Measurements from ENCODE around the gene SH2B3.

The SH2B3 gene

GRCh38 chr12:111444925-111445725 is 39.4 kb downstream of the SH2B3 start:
- no peak for DNase-seq (ENCODE audit: low spot score)

- no peak for DNase-seq (ENCODE audit: low spot score)
Measured at GRCh38 chr12:111445726-111446581, 40.2 kb downstream of the SH2B3 start.

GRCh38 chr12:111446631-111447570 is 41.2 kb downstream of the SH2B3 start:
- no peak for DNase-seq (ENCODE audit: low spot score)

GRCh38 chr12:111447571-111448265 is 42.0 kb downstream of the SH2B3 start:
- DNase-seq (ENCODE audit: low spot score): no peak

- no peak for DNase-seq (ENCODE audit: low spot score)
Measured at GRCh38 chr12:111448266-111448830, 42.6 kb downstream of the SH2B3 start.

- no peak for DNase-seq (ENCODE audit: low spot score)
Measured at GRCh38 chr12:111448846-111449790, 43.4 kb downstream of the SH2B3 start.

- DNase-seq (ENCODE audit: low spot score): no peak
Measured at GRCh38 chr12:111450676-111451075, 45.0 kb downstream of the SH2B3 start.

GRCh38 chr12:111451232-111451631 is 45.5 kb downstream of the SH2B3 start:
- no peak for DNase-seq (ENCODE audit: low spot score)

GRCh38 chr12:111451649-111452129 is 46.0 kb downstream of the SH2B3 start:
- DNase-seq (ENCODE audit: low spot score): peak; percentile 67

GRCh38 chr12:111453071-111453989 is 47.6 kb downstream of the SH2B3 start:
- DNase-seq (ENCODE audit: low spot score): peak; percentile 1

GRCh38 chr12:111454311-111454710 is 48.6 kb downstream of the SH2B3 start:
- no peak for DNase-seq (ENCODE audit: low spot score)

GRCh38 chr12:111454716-111455447 is 49.2 kb downstream of the SH2B3 start:
- DNase-seq (ENCODE audit: low spot score): no peak

- DNase-seq (ENCODE audit: low spot score): peak; percentile 72
Measured at GRCh38 chr12:111455448-111456320, 50.0 kb downstream of the SH2B3 start.

- DNase-seq (ENCODE audit: low spot score): no peak
Measured at GRCh38 chr12:111457071-111457470, 51.3 kb downstream of the SH2B3 start.

- DNase-seq (ENCODE audit: low spot score): no peak
Measured at GRCh38 chr12:111457577-111457976, 51.9 kb downstream of the SH2B3 start.

- no peak for DNase-seq (ENCODE audit: low spot score)
Measured at GRCh38 chr12:111458546-111459172, 52.9 kb downstream of the SH2B3 start.
